Stimulated activated CD8-positive, alpha-beta memory T cell treated with anti-CD3 and anti-CD28 coated beads, Interleukin-4, amount 100 ng/mL, for 4 hours (primary cell): ENCODE data around the gene EIF3I.

Source experiments
- DNase-seq, 2 donors: peaks; one replicate each; pipeline ENCODE4 v3.0.0-alpha.2; 2020; ENCODE audit warnings: low read depth in 2 of 2, low spot score in 1 of 2

Gene EIF3I

DNA sequence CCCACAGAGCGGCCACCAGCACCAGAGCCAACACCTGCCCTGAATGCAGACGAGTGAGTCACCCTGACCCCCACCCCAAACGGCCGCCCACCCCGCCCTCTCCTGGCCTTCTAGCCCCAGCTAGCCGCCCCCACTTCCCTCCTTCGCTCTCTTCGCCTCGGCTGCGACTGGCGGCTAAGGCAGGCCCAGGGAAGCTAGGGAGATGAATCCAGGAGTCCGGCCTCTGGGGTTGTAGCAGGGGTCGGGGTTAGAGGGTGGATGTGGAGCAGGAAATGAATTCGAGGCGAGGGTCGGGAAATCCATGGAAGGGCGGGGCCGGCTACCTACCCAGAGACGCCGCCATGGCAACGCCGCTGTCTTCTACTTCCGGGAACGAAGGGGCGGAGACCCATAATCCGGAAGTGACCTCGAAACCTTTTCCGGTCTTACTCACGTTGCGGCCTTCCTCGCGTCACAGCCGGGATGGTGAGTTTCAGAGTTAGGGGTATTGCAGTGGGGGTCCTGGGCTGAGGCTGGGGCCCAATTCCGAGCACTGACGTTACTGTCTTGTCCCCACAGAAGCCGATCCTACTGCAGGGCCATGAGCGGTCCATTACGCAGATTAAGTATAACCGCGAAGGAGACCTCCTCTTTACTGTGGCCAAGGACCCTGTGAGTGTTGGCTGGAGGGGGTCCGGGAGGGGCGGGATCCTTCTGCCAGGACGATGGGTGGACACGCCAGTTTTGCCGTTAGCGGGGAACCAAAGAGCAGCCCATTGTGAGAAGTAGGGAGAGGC lies at the start of gene EIF3I, which contains the start of gene TMEM234:
EIF3I (plus strand) TSS at position 428 of the 776 bp plus-strand sequence; CDS start at position 463, 35 bp downstream.
TMEM234 (minus strand) TSS at position 374 of the 776 bp plus-strand sequence; CDS start at position 343, 31 bp downstream.
- peak; percentile 87 for DNase-seq

DNA sequence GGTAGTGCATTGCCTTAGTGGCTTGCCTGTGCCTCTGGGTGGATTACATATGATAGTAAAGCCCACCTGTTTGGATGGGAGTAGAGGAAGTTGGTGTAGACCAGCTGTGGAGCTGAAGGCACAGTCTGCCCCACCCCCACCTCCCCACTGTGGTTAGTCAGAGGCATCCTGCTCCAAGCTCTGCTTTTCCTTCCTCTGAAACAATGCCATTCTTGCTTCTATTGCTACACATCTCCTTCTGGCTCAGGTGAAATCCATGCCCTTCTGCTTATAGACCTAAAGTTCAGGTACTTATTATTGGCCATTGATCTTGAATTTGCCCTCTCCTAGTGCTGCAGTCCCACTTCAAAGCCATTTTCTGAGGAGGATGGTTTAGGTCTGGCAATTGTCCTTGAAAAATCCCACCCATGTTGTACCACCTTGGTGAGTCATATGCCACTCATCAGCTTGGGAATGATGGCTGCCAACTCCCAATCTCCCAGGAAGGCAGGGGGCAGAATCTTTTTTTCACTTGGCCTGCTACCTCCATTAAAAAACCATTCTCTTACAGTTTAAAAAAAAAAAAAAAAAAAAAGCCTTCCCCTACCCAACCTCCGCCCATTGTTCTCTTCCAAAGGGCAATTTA lies 49.5 kb upstream of the EIF3I start:
- no peak for DNase-seq

DNA sequence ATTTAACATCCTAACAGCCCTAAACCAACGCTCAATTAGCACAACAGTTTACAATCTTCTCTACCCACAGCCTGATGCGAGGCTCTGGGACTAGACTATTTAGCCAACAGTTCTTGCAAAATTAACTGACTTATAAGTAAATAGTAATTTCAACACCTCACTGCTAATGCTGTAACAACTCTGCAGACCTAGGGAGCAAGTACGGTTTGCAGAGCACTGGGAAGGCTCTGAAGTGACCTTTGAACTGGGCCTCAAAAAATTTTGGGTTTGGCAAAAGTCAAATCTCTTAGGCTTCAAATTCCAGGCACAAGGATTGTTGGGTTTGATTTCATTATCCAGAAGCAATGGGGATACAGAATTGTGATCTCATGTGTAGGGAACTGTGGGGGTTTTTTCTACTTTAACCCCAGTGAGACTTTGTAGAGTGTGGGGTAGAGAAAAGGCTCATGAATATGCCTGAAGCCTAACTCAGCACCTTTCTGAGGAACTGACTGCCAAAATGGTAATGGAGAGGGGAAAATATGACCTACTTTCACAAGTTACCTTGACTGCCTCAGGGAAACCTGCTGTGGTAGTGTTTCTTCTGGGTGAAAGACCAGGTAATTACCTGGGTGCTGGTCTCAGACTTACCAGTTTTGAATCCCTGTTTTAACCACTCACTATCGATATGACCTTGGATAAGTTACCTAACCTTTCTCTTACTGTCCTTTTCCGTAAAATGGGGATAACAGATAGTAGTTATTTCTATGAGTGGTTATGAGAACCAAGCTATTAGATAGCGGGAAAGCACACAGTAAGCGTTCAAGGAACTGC lies 43.6 kb upstream of the EIF3I start:
- no peak for DNase-seq

DNA sequence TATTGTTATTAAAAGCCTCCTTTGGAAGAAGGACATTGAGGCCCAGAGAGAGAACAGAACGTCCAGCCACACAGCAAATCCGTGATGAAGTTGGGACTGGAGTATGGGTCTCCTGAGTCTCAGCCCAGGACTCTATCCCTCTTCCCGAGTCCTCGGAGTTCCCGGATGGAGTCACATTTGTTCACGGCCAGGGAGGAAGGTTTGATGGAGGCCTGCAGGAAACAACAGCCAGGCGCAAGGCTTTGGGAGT lies 43.1 kb upstream of the EIF3I start:
- no peak for DNase-seq

DNA sequence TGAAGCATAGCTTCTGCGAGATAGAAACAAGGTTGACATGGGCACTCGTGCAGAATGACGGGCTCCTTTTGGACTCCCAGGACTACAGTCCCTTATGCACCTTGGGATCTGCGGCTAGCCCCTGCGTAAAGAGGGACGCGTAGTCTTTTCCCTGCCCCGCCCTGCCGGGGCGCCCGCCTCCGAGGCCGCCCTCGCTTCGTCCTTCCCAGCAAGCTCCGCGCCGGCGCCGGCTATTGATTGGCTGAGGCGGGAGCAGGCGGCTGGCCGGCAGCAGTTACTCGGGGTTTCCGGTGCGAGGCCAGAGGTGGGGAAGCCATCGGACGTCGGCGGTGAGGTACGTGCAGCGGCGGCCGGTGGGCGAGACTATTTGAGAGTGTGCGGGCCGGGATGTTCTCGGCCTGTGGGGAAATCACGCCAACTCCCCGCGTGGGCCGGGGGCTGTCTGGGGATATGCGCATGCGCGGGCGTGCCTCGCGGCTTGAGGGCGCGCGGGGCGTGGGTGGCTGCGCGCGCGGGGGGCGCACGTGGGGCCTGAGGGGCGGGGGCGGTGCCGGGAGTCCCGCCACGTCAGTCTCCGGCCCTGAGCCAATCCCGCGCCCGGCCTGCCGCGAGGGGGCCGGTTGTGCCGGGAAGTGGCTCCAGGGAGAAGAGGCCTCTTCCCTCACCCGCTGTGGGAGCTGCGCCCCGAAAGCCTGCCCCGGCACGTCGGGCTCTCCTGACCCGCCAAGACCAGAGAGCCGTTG lies 42.6 kb upstream of the EIF3I start, which contains the start of gene TXLNA:
TXLNA (plus strand) TSS at position 233 of the 743 bp plus-strand sequence. CDS start 671 bp downstream, outside the sequence.
- DNase-seq = peak; percentile 71 to 79

DNA sequence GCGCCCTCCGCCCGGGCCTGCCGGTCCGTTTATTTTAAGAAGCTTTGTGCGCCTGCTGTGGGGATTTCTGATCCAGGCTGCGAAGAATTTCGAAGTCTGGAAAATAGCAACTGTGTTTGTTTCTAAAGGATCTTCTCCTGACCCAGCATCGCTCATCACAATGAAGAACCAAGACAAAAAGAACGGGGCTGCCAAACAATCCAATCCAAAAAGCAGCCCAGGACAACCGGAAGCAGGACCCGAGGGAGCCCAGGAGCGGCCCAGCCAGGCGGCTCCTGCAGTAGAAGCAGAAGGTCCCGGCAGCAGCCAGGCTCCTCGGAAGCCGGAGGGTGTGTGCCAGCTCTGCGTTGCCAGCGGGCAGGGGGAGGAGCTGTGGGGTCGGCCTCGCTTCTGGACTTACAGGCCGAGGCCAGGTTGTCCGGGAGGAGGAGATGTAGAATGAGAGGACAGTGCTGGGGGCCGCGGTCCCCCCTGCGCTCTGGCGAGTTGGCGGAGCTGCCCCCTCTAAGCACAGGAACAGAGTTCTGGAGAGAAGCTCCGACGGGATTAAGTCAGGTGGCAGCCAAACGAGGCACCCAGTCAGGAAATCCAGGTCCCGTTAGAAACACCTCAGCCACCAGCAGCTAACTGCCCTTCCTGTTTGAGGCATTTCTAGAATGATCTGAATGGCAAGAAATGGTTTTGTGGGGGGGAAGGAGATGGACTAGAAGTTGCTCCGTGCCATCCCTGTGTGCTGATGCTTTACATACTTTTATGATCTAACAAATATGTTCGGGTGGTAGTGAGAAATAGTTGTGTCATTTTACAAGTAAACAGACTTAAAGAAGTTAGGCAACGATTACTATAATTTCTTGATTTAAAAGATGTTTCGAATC lies 41.8 kb upstream of the EIF3I start:
- no peak for DNase-seq

DNA sequence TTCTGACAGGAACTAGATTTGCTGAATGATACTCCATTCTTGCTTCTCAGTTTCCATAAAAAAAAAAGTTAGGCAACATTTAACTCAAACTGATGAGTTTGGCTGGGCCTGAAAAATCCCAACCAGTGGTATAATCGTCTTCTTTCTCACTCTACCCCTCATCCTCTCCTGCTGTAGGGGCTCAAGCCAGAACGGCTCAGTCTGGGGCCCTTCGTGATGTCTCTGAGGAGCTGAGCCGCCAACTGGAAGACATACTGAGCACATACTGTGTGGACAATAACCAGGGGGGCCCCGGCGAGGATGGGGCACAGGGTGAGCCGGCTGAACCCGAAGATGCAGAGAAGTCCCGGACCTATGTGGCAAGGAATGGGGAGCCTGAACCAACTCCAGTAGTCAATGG lies 41.1 kb upstream of the EIF3I start:
- DNase-seq = no peak

DNA sequence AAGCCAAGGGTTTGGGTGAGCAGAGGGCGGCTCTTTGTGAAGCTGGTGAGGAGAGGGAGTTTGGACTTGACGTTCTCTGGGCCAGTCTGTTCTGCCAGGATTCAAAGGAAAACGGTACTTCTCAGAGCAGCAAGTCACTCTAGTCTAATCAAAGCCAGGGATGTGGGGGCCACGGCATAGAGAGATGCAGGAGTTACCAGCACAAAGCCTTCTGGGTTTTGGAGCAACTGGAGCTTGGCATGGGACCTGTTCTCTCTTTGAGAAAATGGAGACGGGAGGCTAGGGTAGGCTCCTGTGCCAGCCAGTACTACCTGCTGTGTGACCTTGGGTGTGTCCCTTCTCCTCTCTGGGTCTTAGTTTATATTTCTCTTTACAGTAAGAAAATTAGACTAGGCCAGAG lies 40.6 kb upstream of the EIF3I start:
- DNase-seq = no peak

DNA sequence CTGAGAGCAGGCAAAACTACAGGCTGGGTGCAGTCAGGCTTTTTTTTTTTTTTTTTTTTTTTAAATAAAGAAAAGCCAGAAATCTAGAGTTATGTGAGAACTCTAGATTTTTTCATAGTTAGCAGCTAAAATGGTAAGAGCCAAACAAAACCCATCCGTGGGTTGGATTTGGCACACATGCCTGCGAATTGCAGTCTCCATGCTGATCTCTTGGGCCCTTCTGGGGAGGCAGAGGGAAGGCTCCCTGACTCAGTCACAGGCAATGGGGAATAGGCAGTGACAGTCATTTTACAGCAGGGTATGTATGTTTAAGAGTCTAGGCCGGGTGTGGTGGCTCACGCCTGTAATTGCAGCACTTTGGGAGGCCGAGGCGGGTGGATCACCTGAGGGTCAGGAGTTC lies 40.1 kb upstream of the EIF3I start:
- no peak for DNase-seq

DNA sequence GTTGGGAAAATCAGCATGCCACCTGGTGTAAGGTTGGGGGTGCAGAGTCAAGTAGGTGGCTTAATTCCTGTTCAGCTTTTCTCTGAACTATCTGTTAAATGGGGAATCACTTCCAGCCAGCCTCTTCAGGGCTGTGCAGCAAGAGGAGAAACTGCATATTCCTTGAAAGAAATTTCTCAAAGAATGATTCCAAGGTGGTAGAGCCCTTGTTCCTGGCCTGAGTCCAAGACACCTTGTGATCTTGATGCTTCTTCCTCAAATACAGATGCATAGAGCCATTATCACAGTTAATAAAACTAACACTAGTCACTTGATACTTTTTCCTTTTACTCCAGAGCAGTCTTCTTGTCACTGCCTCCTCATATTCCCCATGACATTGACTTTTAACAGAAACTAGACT lies 37.6 kb upstream of the EIF3I start:
- DNase-seq = no peak

DNA sequence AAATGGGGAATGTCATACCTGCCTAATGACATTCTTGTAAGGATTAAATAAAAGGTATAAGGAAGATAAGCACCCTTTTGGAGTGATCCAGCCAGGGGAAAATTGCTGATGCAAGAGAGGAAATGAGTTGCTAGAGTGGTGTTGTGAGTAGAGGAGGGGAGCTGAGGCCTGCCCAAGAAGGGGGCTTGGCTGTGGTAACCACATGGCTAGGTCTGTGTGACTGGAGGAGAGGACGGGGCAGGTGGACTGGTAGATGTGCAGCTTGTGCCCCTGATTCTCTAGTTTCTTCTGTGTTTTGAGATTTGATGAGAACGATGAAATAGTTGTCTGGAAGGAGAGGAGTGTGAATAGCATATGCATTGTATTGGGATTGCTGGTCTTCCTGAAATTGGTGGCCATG lies 36.1 kb upstream of the EIF3I start:
- no peak for DNase-seq

DNA sequence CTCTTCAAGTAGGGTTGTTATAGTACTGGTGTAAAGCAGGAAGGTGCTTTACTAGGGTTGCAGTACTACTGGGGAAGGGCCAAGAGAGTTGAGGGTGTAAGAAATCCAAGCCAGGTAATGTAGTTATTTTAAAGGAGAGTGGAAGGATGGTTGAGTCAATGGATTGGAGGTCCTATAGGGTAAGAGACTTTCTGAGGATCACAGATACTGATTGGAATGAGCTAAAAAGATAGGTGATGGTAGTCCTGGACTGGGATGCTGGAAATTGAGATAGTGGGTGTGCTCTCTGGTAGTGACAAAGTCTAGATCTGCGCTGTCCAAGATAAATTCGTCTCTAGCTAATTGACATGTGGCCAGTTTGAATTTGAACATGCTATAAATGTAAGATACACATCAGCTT lies 35.7 kb upstream of the EIF3I start:
- DNase-seq = no peak

DNA sequence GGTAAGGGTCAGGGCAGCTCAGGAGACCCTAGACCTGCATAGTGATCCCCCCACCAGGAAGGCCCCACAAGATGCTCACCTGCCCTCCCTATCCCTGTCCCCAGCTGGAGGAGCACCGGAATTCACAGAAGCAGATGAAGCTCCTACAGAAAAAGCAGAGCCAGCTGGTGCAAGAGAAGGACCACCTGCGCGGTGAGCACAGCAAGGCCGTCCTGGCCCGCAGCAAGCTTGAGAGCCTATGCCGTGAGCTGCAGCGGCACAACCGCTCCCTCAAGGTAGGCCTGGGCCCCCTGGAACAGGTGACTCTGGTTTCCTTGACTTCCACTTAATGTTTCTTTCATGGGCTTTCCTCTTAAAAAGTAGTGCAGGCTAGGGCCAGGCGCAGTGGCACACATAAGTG lies 34.4 kb upstream of the EIF3I start:
- DNase-seq = no peak

DNA sequence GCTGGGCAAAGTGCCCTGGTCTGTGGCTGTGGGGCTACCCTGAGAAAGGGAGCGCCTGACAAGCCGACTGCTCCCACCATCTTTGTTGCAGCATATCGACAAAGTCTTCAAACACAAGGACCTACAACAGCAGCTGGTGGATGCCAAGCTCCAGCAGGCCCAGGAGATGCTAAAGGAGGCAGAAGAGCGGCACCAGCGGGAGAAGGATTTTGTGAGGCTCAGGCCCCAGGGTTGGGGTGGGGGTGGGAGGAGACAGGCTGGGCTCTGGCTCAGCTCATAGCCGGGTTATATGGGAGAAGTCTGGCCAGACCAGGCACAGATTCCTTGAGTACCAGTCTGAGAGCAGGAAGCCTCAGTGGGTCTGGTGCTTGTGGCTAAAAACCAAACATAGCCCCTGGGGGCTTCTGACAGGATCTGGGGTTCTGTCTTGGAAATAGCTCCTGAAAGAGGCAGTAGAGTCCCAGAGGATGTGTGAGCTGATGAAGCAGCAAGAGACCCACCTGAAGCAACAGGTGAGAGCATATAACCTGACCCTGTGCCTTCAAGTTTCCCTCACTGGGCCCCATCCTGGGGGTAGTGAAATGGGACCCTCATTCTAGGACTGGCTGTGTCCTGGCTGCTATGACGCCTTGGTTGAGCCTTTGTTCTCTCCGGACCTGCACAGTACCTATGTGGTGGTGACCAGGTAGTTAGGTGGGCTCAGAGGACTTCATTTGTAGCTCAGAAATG lies 29.8 kb upstream of the EIF3I start:
- DNase-seq = no peak

DNA sequence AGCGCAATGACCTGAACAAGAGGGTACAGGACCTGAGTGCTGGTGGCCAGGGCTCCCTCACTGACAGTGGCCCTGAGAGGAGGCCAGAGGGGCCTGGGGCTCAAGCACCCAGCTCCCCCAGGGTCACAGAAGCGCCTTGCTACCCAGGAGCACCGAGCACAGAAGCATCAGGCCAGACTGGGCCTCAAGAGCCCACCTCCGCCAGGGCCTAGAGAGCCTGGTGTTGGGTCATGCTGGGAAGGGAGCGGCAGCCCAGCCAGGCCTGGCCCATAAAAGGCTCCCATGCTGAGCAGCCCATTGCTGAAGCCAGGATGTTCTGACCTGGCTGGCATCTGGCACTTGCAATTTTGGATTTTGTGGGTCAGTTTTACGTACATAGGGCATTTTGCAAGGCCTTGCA lies 27.2 kb upstream of the EIF3I start:
- DNase-seq = no peak

DNA sequence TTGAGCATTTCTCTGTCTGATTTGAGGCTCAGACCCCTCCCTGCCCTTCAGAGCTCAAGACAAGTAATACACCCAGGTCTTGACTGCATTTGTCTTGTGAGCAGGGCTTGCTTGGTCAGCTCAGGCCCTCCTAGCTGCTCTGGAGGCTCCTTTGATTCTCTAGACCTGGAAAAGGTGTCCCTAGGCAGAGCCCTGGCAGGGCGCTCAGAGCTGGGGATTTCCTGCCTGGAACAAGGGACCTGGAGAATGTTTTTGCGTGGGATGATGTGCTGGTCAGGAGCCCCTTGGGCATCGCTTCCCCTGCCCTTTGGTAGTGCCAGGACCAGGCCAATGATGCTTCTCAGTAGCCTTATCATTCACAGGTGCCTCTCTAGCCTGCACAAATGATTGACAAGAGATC lies 26.7 kb upstream of the EIF3I start:
- no peak for DNase-seq

DNA sequence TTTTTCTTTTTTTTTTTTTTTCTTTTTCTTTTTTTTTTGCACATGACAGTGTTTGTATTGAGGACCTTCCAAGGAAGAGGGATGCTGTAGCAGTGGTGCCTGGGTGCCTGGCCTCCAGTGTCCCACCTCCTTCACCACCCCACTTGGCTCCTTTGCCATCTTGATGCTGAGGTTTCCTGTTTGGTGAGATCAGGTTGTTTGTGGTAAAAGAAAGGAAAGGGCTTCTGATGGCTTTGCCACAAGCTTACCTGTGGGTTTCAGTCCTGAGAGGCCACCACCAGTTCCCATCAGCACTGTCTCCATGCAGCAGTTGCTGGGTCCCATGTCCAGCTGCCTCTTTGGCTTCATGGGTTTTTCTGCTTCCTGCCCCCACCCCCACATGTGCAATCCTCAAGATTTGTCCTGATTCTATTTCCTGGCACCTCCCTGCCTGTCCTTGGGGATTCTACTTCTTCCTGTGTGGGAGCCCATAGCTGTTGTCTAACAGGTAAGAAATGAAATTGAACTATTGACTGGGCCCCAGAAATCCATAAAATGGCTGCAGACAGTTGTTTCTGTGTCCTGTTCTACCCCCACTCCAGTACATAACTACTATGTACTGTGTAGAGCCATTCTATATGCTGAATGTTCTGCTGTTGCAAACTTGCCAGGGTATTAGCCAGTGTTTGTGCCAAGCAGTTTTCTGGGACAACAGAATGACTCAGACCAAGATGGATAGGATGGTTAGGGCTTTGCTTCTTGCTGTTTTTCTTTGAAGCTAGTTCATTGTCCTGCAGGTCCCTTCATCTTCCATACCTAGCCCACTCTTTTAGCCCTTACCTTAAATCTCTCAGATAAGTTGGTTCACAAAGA lies 26.0 kb upstream of the EIF3I start:
- no peak for DNase-seq

DNA sequence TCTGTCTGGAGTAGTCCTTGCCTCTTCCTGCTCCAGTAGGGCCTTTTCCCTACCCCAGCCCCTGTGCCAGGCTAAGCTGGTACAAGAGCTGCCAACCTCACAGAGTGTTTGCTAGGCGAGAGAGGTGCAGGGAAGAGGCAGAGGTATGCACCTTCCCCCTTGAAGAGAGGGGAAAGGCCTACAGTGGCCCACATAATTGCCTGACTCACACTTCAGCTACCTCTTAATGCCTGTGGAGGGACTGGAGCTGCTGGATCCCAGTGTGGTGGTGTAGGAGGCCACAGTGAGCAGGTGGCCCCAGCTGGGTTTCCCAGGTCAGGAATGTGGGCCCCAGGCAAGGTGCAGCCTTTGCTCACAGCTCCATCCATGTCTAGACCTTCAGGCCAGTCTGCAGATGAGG lies 25.1 kb upstream of the EIF3I start:
- DNase-seq = no peak

DNA sequence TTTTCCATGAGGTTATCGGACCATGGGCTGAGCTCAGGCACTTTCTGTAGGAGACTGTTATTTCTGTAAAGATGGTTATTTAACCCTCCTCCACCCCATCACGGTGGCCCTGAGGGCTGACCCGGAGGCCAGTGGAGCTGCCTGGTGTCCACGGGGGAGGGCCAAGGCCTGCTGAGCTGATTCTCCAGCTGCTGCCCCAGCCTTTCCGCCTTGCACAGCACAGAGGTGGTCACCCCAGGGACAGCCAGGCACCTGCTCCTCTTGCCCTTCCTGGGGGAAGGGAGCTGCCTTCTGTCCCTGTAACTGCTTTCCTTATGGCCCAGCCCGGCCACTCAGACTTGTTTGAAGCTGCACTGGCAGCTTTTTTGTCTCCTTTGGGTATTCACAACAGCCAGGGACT lies 24.4 kb upstream of the EIF3I start:
- DNase-seq = no peak
